NCI-H1417 treated with DMSO at 0.1 percent for 48 hours (cell line): Measurements from ENCODE around the gene BANK1.
"Not testable (repeated sequence)": the region's sequence is repeated elsewhere in the genome, so short reads cannot be mapped to it uniquely, and the experiment has no call there.

Experiments used
- DNase-seq: peaks from one replicate; lab custom pipeline; 2025; lab: John Stamatoyannopoulos, UW

Gene BANK1

GRCh38 chr4:101885574-101885973 lies 95.0 kb downstream of the BANK1 start:
- DNase-seq, result no peak

GRCh38 chr4:101886826-101887225 lies 96.3 kb downstream of the BANK1 start:
- no peak for DNase-seq

- no peak for DNase-seq
These were observed 97.9 kb downstream of the BANK1 start for GRCh38 chr4:101888472-101888871.

- not testable (repeated sequence) for DNase-seq
These were observed 115.0 kb downstream of the BANK1 start for GRCh38 chr4:101905527-101905926.

- DNase-seq, result no peak
These were observed 120.3 kb downstream of the BANK1 start for GRCh38 chr4:101910786-101911373.

- DNase-seq, result peak; percentile 51
These were observed 121.1 kb downstream of the BANK1 start for GRCh38 chr4:101911616-101912015.

GRCh38 chr4:101914761-101915160 lies 124.2 kb downstream of the BANK1 start:
- DNase-seq, result no peak

- DNase-seq, result no peak
These were observed 128.9 kb downstream of the BANK1 start for GRCh38 chr4:101919373-101919977.

GRCh38 chr4:101921370-101921769 lies 130.8 kb downstream of the BANK1 start:
- no peak for DNase-seq

- DNase-seq, result no peak
These were observed 141.1 kb downstream of the BANK1 start for GRCh38 chr4:101931619-101932018.

- no peak for DNase-seq
These were observed 143.3 kb downstream of the BANK1 start for GRCh38 chr4:101933855-101934254.

GRCh38 chr4:101938836-101939235 lies 148.3 kb downstream of the BANK1 start:
- DNase-seq, result no peak

- no peak for DNase-seq
These were observed 151.4 kb downstream of the BANK1 start for GRCh38 chr4:101941816-101942358.

GRCh38 chr4:101942891-101943290 lies 152.4 kb downstream of the BANK1 start:
- no peak for DNase-seq

- DNase-seq, result no peak
These were observed 154.1 kb downstream of the BANK1 start for GRCh38 chr4:101944649-101945048.

- no peak for DNase-seq
These were observed 157.5 kb downstream of the BANK1 start for GRCh38 chr4:101948055-101948454.

GRCh38 chr4:101948951-101949350 lies 158.4 kb downstream of the BANK1 start:
- DNase-seq, result no peak

- DNase-seq, result no peak
These were observed 159.9 kb downstream of the BANK1 start for GRCh38 chr4:101950258-101950979.

- DNase-seq, result no peak
These were observed 162.5 kb downstream of the BANK1 start for GRCh38 chr4:101952985-101953384.

- DNase-seq, result no peak
These were observed 163.4 kb downstream of the BANK1 start for GRCh38 chr4:101953949-101954348.

- DNase-seq, result no peak
These were observed 163.8 kb downstream of the BANK1 start for GRCh38 chr4:101954351-101954750.

- DNase-seq, result no peak
These were observed 164.6 kb downstream of the BANK1 start for GRCh38 chr4:101954975-101955678.
